GM23338 (cell line): ENCODE data around the gene UPF2. TPM values are rescaled to one million over a fixed set of nuclear protein-coding genes. Genes with fewer than 3 reads are reported as not detected.

ENCODE experiments used
- ATAC-seq: fragments of 200-7000 bp; cut with Tn5 transposase; 3 replicates; pipeline ENCODE4 v1.9.1; 2020
- DNase-seq: peaks from one replicate; pipeline ENCODE4 v3.0.0-alpha.2; 2015; ENCODE audit warnings: low spot score
- H2AFZ ChIP-seq: fragments of 200-600 bp; sonication (generic); 2 replicates; pipeline ENCODE4 v1.8.0; 2016; ENCODE audit warnings: antibody characterized with exemption, mild to moderate bottlenecking, moderate library complexity
- H3F3A ChIP-seq: fragments of 200-600 bp; sonication (generic); replicated peaks from 2 replicates; pipeline ENCODE4 v1.8.0; 2017; ENCODE audit warnings: antibody characterized with exemption, mixed run types, low read depth
- H3K27ac ChIP-seq: fragments of 200-600 bp; sonication (generic); 2 replicates; pipeline ENCODE4 v1.6.1; 2016; ENCODE audit warnings: low read depth
- H3K27me3 ChIP-seq: fragments of 200-600 bp; sonication (generic); 2 replicates; pipeline ENCODE4 v1.8.0; 2016; ENCODE audit warnings: mild to moderate bottlenecking, mixed run types, moderate library complexity; ENCODE audit not compliant: insufficient read depth
- H3K36me3 ChIP-seq: fragments of 200-600 bp; sonication (generic); 2 replicates; pipeline ENCODE4 v1.8.0; 2016; ENCODE audit warnings: mild to moderate bottlenecking; ENCODE audit not compliant: insufficient read depth
- H3K4me1 ChIP-seq: fragments of 200-600 bp; sonication (generic); 2 replicates; pipeline ENCODE4 v1.8.0; 2016; ENCODE audit warnings: mild to moderate bottlenecking, moderate library complexity; ENCODE audit not compliant: insufficient read depth
- H3K4me2 ChIP-seq: fragments of 200-600 bp; sonication (generic); 2 replicates; pipeline ENCODE4 v1.7.1; 2017; ENCODE audit warnings: mixed run types
- H3K4me3 ChIP-seq: fragments of 200-600 bp; sonication (generic); 2 replicates; pipeline ENCODE4 v1.6.1; 2016; ENCODE audit warnings: mixed run types
- H3K79me2 ChIP-seq: fragments of 200-600 bp; sonication (generic); replicated peaks from 2 replicates; pipeline ENCODE4 v1.8.0; 2017; ENCODE audit warnings: mild to moderate bottlenecking; ENCODE audit not compliant: insufficient read depth
- H3K9me2 ChIP-seq: fragments of 200-600 bp; sonication (generic); 2 replicates; pipeline ENCODE4 v1.8.0; 2017; ENCODE audit not compliant: insufficient read depth
- H4K20me1 ChIP-seq: fragments of 200-600 bp; sonication (generic); replicated peaks from 2 replicates; pipeline ENCODE4 v1.8.0; 2017; ENCODE audit warnings: mild to moderate bottlenecking; ENCODE audit not compliant: insufficient read depth
- H3K27ac Mint-ChIP-seq: 2 replicates; pipeline ENCODE4 v1.8.0; 2020; ENCODE audit warnings: inconsistent platforms, mild to moderate bottlenecking, moderate library complexity, mixed read lengths
- H3K27me3 Mint-ChIP-seq: 3 replicates; pipeline ENCODE4 v1.8.0; 2022; ENCODE audit warnings: low read depth, mild to moderate bottlenecking, moderate library complexity, mixed read lengths, inconsistent platforms; ENCODE audit not compliant: insufficient read depth, poor library complexity
- H3K36me3 Mint-ChIP-seq: 3 replicates; pipeline ENCODE4 v1.8.0; 2021; ENCODE audit warnings: low read depth, mild to moderate bottlenecking, inconsistent platforms, moderate library complexity, mixed read lengths
- H3K4me1 Mint-ChIP-seq: 3 replicates; pipeline ENCODE4 v1.8.0; 2020; ENCODE audit warnings: mild to moderate bottlenecking, inconsistent platforms, mixed read lengths
- H3K4me3 Mint-ChIP-seq: 3 replicates; pipeline ENCODE4 v1.8.0; 2021; ENCODE audit warnings: moderate library complexity, mild to moderate bottlenecking, inconsistent platforms, mixed read lengths
- H3K9me3 Mint-ChIP-seq: 3 replicates; pipeline ENCODE4 v1.8.0; 2020; ENCODE audit warnings: moderate library complexity, mild to moderate bottlenecking, inconsistent platforms, mixed read lengths
- CREB1 ChIP-seq: fragments of 250-450 bp; sonication (Bioruptor Pico); IDR thresholded peaks from 2 replicates; pipeline ENCODE4 v1.5.0; 2020; ENCODE audit warnings: low read depth, mild to moderate bottlenecking, moderate library complexity
- CTCF ChIP-seq, 2 experiments: fragments of 200-600 bp in 1 of 2; sonication (generic) in 1 of 2; conservative IDR thresholded peaks; 2 replicates each; pipeline versions ENCODE4 v1.5.1 to v1.6.1; 2016 to 2017; ENCODE audit warnings: antibody characterized with exemption in 2 of 2, low read depth in 2 of 2, mild to moderate bottlenecking in 2 of 2, moderate library complexity in 1 of 2
- ETS1 ChIP-seq: IDR thresholded peaks from 2 replicates; pipeline ENCODE4 v1.6.1; 2016; ENCODE audit warnings: antibody characterized with exemption
- EZH2 ChIP-seq: fragments of 200-600 bp; sonication (generic); IDR thresholded peaks from one replicate; pipeline ENCODE4 v1.8.0; 2017; ENCODE audit warnings: antibody characterized with exemption, mild to moderate bottlenecking, low read depth; ENCODE audit not compliant: unreplicated experiment
- EZH2phosphoT487 ChIP-seq: fragments of 200-600 bp; sonication (generic); IDR thresholded peaks from one replicate; pipeline ENCODE4 v1.8.1; 2018; ENCODE audit warnings: antibody characterized with exemption; ENCODE audit not compliant: unreplicated experiment
- JUNB ChIP-seq: IDR thresholded peaks from one replicate; pipeline ENCODE4 v1.6.1; 2016; ENCODE audit warnings: antibody characterized with exemption; ENCODE audit not compliant: unreplicated experiment
- NANOG ChIP-seq: IDR thresholded peaks from 2 replicates; pipeline ENCODE4 v1.6.1; 2016; ENCODE audit warnings: antibody characterized with exemption, borderline replicate concordance
- POLR2AphosphoS5 ChIP-seq: IDR thresholded peaks from 2 replicates; pipeline ENCODE4 v1.6.1; 2016; ENCODE audit warnings: antibody characterized with exemption, low read depth
- REST ChIP-seq: IDR thresholded peaks from one replicate; pipeline ENCODE4 v1.6.1; 2018; ENCODE audit warnings: antibody characterized with exemption; ENCODE audit not compliant: unreplicated experiment
- STAT1 ChIP-seq: IDR thresholded peaks from one replicate; pipeline ENCODE4 v1.6.1; 2016; ENCODE audit warnings: antibody characterized with exemption; ENCODE audit not compliant: unreplicated experiment
- ZNF114 ChIP-seq: fragments of 250-450 bp; sonication (Bioruptor Pico); IDR thresholded peaks from 2 replicates; pipeline ENCODE4 v1.5.0; 2020; ENCODE audit warnings: mild to moderate bottlenecking, moderate library complexity
- ZNF331 ChIP-seq: fragments of 250-450 bp; sonication (Bioruptor Pico); IDR thresholded peaks from 2 replicates; pipeline ENCODE4 v1.5.0; 2020; ENCODE audit warnings: low read depth, mild to moderate bottlenecking, moderate library complexity
- ZNF462 ChIP-seq: fragments of 250-450 bp; sonication (Bioruptor Pico); IDR thresholded peaks from 2 replicates; pipeline ENCODE4 v1.5.0; 2020; ENCODE audit warnings: mild to moderate bottlenecking, moderate library complexity
- polyA plus RNA-seq: library from polyadenylated mRNA; unstranded; fragments of >200 nt; fragmentation: Nextera tagmentation; extraction: Ambion mirVana; gene quantifications from 2 replicates; pipeline ENCODE4 v1.2.1, GENCODE V29; 2016
- total RNA-seq: library from RNA; depleted of rRNA; stranded (reverse); fragments of >200 nt; shearing (Covaris generic); gene quantifications from 2 replicates; pipeline ENCODE4 v1.2.3, GENCODE V29; 2014

UPF2 gene
- total and polyA plus RNA-seq, 2 experiments from 2014 or later, result 29.0 to 78.5 TPM

- no peaks in the 10 kb centered on the region for H3K36me3 ChIP-seq
- no peaks in the 10 kb centered on the region for H3K9me2 ChIP-seq
- Mint-ChIP-seq H3K27ac (no peak overlapping the region), H3K27me3 (peaks cover 8% of the 10 kb centered on the region), H3K4me1 (peaks cover 6% of the 10 kb centered on the region), H3K9me3 (no peaks in the 10 kb centered on the region), H3K4me3 (no peak overlapping the region), H3K36me3 (no peaks in the 10 kb centered on the region)
- H3K4me2 ChIP-seq, result no peak overlapping the region
- TF ChIP-seq EZH2 (no peak), STAT1 (no peak), ETS1 (no peak), ZNF331 (CRISPR knock-in tag) (no peak), REST (no peak), NANOG (no peak), JUNB (no peak), CREB1 (CRISPR knock-in tag) (no peak), EZH2phosphoT487 (no peak), POLR2AphosphoS5 (no peak), ZNF462 (CRISPR knock-in tag) (no peak), ZNF114 (CRISPR knock-in tag) (no peak), CTCF (conservative IDR thresholded peaks at IDR 0.05; ENCODE audit: low read depth in 2 of 2) (no peak)
- no peak overlapping the region for H2AFZ ChIP-seq
- H3K27ac ChIP-seq, result no peak overlapping the region
- DNase-seq (no peak), ATAC-seq (no peak)
- H3F3A ChIP-seq, result no peaks in the 10 kb centered on the region
- no peaks in the 10 kb centered on the region for H3K27me3 ChIP-seq
- no peak overlapping the region for H3K4me3 ChIP-seq
- H3K79me2 ChIP-seq, result no peaks in the 10 kb centered on the region
- H4K20me1 ChIP-seq, result no peaks in the 10 kb centered on the region
- 0 out of 2 replicates have a peak, but pooled peaks cover 3% of the 10 kb centered on the region for H3K4me1 ChIP-seq
Observed at GRCh38 chr10:11896549-11897200, 145.9 kb downstream of the UPF2 start.
